22Rv1 (cell line): ENCODE data around the gene RIPPLY3.

Experiments used
- CTCF ChIP-seq: fragments of 450-650 bp; IDR thresholded peaks from 2 replicates; pipeline ENCODE4 v1.5.1; 2017; ENCODE audit warnings: mild to moderate bottlenecking
- ZFX ChIP-seq: fragments of 450-650 bp; IDR thresholded peaks from 2 replicates; pipeline ENCODE4 v1.6.1; 2017; ENCODE audit warnings: antibody characterized with exemption, borderline replicate concordance

- TF ChIP-seq CTCF (no peak), ZFX (no peak)
Observed at GRCh38 chr21:37000381-37000780, 6.1 kb upstream of the RIPPLY3 start.
